Mesothelial cell of epicardium (in vitro differentiated cells): ENCODE measurements around the gene MRPL45. TPM values are rescaled to one million over a fixed set of nuclear protein-coding genes. Genes with fewer than 3 reads are reported as not detected.

Experiments
- DNase-seq, 2 experiments: peaks; one replicate each; pipeline ENCODE4 v3.0.0; 2021; ENCODE audit warnings: low spot score in 2 of 2; ENCODE audit not compliant: unreplicated experiment in 2 of 2
- H3K27ac Mint-ChIP-seq: 2 replicates; pipeline ENCODE4 v1.8.0; 2021; ENCODE audit warnings: mixed read lengths
- H3K27me3 Mint-ChIP-seq: 2 replicates; pipeline ENCODE4 v1.8.0; 2021; ENCODE audit warnings: low read depth, mixed read lengths
- H3K36me3 Mint-ChIP-seq: 2 replicates; pipeline ENCODE4 v1.8.0; 2021; ENCODE audit warnings: mixed read lengths
- H3K4me1 Mint-ChIP-seq: 2 replicates; pipeline ENCODE4 v1.8.0; 2021; ENCODE audit warnings: mixed read lengths
- H3K4me3 Mint-ChIP-seq: 2 replicates; pipeline ENCODE4 v1.8.0; 2021; ENCODE audit warnings: mild to moderate bottlenecking, moderate library complexity, mixed read lengths
- H3K9me3 Mint-ChIP-seq: 2 replicates; pipeline ENCODE4 v1.8.0; 2021; ENCODE audit warnings: mixed read lengths
- CTCF ChIP-seq: fragments of 200-600 bp; sonication (generic); IDR thresholded peaks from one replicate; pipeline ENCODE4 v1.5.0; 2021; ENCODE audit warnings: antibody characterized with exemption; ENCODE audit not compliant: unreplicated experiment
- total RNA-seq: library from RNA; stranded (reverse); gene quantifications from 3 replicates; pipeline ENCODE4 v1.2.1, GENCODE V29; 2021

Gene MRPL45
- total RNA-seq, 1 donor from 2014 or later, result 42.9 TPM

- Mint-ChIP-seq H3K27ac (no peak overlapping the region), H3K4me1 (peaks cover 7% of the 10 kb centered on the region), H3K27me3 (peaks cover 4% of the 10 kb centered on the region), H3K36me3 (no peaks in the 10 kb centered on the region), H3K9me3 (no peaks in the 10 kb centered on the region), H3K4me3 (no peak overlapping the region)
- TF ChIP-seq CTCF, result no peak
- DNase-seq, result no peak
Measured at GRCh38 chr17:38338053-38338452, 41.1 kb downstream of the MRPL45 start.

- Mint-ChIP-seq H3K27ac (no peak overlapping the region), H3K4me3 (no peak overlapping the region), H3K4me1 (peaks cover 7% of the 10 kb centered on the region), H3K27me3 (peaks cover 4% of the 10 kb centered on the region), H3K36me3 (no peaks in the 10 kb centered on the region), H3K9me3 (no peaks in the 10 kb centered on the region)
- no peak for TF ChIP-seq CTCF
- no peak for DNase-seq
Measured at GRCh38 chr17:38338535-38338934, 41.6 kb downstream of the MRPL45 start.

GRCh38 chr17:38339891-38340290 is 42.9 kb downstream of the MRPL45 start:
- no peaks in the 10 kb centered on the region for H3K36me3 Mint-ChIP-seq
- no peak for TF ChIP-seq CTCF
- no peaks in the 10 kb centered on the region for H3K9me3 Mint-ChIP-seq
- peaks cover 7% of the 10 kb centered on the region for H3K4me1 Mint-ChIP-seq
- DNase-seq, result no peak
- H3K4me3 Mint-ChIP-seq, result no peak overlapping the region
- no peak overlapping the region for H3K27ac Mint-ChIP-seq
- peaks cover 2% of the 10 kb centered on the region for H3K27me3 Mint-ChIP-seq

GRCh38 chr17:38341035-38341721 is 44.2 kb downstream of the MRPL45 start:
- peaks cover 2% of the 10 kb centered on the region for H3K27me3 Mint-ChIP-seq
- no peak for DNase-seq
- peaks cover 7% of the 10 kb centered on the region for H3K4me1 Mint-ChIP-seq
- H3K36me3 Mint-ChIP-seq, result no peaks in the 10 kb centered on the region
- no peak overlapping the region for H3K4me3 Mint-ChIP-seq
- H3K27ac Mint-ChIP-seq, result no peak overlapping the region
- no peak for TF ChIP-seq CTCF
- H3K9me3 Mint-ChIP-seq, result no peaks in the 10 kb centered on the region

GRCh38 chr17:38342886-38343607 is 46.1 kb downstream of the MRPL45 start:
- H3K4me3 Mint-ChIP-seq, result no peak overlapping the region
- H3K27me3 Mint-ChIP-seq, result peaks cover 2% of the 10 kb centered on the region
- no peak for TF ChIP-seq CTCF
- no peak for DNase-seq
- no peak overlapping the region for H3K27ac Mint-ChIP-seq
- no peaks in the 10 kb centered on the region for H3K36me3 Mint-ChIP-seq
- H3K9me3 Mint-ChIP-seq, result no peaks in the 10 kb centered on the region
- H3K4me1 Mint-ChIP-seq, result peaks cover 7% of the 10 kb centered on the region
